K562 (cell line): Measurements from ENCODE around the gene TSC22D2. TPM values are rescaled to one million over a fixed set of nuclear protein-coding genes. Genes with fewer than 3 reads are reported as not detected.

Experiments used
- AFF1 ChIP-seq, 2 experiments: fragments of 450-650 bp; IDR thresholded peaks; 2 replicates each; pipeline ENCODE4 v1.6.1; 2018; ENCODE audit warnings: mild to moderate bottlenecking in 2 of 2, low read depth in 1 of 2; ENCODE audit not compliant: partially characterized antibody in 2 of 2
- CBX3 ChIP-seq, 2 experiments: IDR thresholded peaks; 1 replicate in 1 of 2; 2 replicates in 1 of 2; pipeline ENCODE4 v1.6.1; 2012; ENCODE audit warnings: inconsistent platforms in 2 of 2, low read length in 2 of 2, borderline replicate concordance in 1 of 2, control low read depth in 1 of 2
- HDAC2 ChIP-seq: fragments of 450-650 bp; IDR thresholded peaks from 2 replicates; pipeline ENCODE4 v1.6.1; 2016; ENCODE audit warnings: mild to moderate bottlenecking
- NFIC ChIP-seq: fragments of 450-650 bp; IDR thresholded peaks from 2 replicates; pipeline ENCODE4 v1.6.1; 2017; ENCODE audit warnings: mild to moderate bottlenecking, inconsistent platforms
- RBM39 ChIP-seq: fragments of 200-400 bp; formaldehyde crosslinking; optimal IDR thresholded peaks from 2 replicates; pipeline ENCODE3; 2018; ENCODE audit warnings: low read depth, low read length
- STAT5A ChIP-seq: IDR thresholded peaks from 2 replicates; pipeline ENCODE4 v1.6.1; 2012; ENCODE audit warnings: low read length, inconsistent platforms, borderline replicate concordance
- TBL1XR1 ChIP-seq, 2 experiments: IDR thresholded peaks; 2 replicates each; pipeline ENCODE4 v1.6.1; 2012; ENCODE audit warnings: improper control_type of control experiment in 2 of 2, low read length in 2 of 2, mild to moderate bottlenecking in 1 of 2
- XRCC3 ChIP-seq: fragments of 450-650 bp; IDR thresholded peaks from 2 replicates; pipeline ENCODE4 v1.6.1; 2017; ENCODE audit warnings: mild to moderate bottlenecking, moderate library complexity
- ZNF316 ChIP-seq: fragments of 450-650 bp; IDR thresholded peaks from 2 replicates; pipeline ENCODE4 v1.6.1; 2016
- polyA plus RNA-seq, 8 experiments: library from polyadenylated mRNA; depleted of rRNA in 4 of 8; stranded (reverse) in 5 of 8; unstranded in 3 of 8; fragments of >200 nt; fragmentation: Nextera tagmentation in 2 of 8; fragmentation: Illumina TruSeq in 1 of 8; extraction: Ambion mirVana in 2 of 8; extraction: Trizol in 1 of 8; gene quantifications; 2 replicates each; pipeline versions ENCODE4 v1.2.1 to v1.2.3, GENCODE V29; 2011 to 2014; ENCODE audit warnings: inconsistent platforms in 1 of 8, missing spikeins in 1 of 8
- total RNA-seq, 7 experiments: library from RNA; depleted of rRNA in 6 of 7; stranded (reverse); fragments of >200 nt in 6 of 7; fragmentation: Illumina TruSeq in 2 of 7; extraction: Trizol in 2 of 7; gene quantifications; 2 replicates each; pipeline versions ENCODE4 v1.2.1 to v1.2.3, GENCODE V29; 2011 to 2021; ENCODE audit warnings: low replicate concordance in 1 of 7
- TF ChIP-seq, protein P1 (sequence below), 2 experiments: fragments of 150-350 bp in 1 of 2; IDR thresholded peaks; 2 replicates each; pipeline ENCODE4 v1.6.1; 2012 to 2016; ENCODE audit warnings: low read depth in 2 of 2, low read length in 2 of 2, mild to moderate bottlenecking in 1 of 2, moderate library complexity in 1 of 2
- TF ChIP-seq, protein P2 (sequence below): fragments of 450-650 bp; IDR thresholded peaks from 2 replicates; pipeline ENCODE4 v1.6.1; 2016; ENCODE audit warnings: antibody characterized with exemption
- TF ChIP-seq, protein P3 (sequence below), 2 experiments: IDR thresholded peaks; 2 replicates each; pipeline ENCODE4 v1.6.1; 2011; ENCODE audit warnings: borderline replicate concordance in 1 of 2, control low read depth in 1 of 2, low read depth in 1 of 2, low read length in 1 of 2, mild to moderate bottlenecking in 1 of 2, mixed read lengths in 1 of 2, moderate library complexity in 1 of 2; ENCODE audit not compliant: insufficient read depth in 1 of 2, insufficient read length in 1 of 2, poor library complexity in 1 of 2, severe bottlenecking in 1 of 2; ENCODE audit errors: extremely low read depth in 1 of 2

The TSC22D2 gene
- total and polyA plus RNA-seq, 9 of the 15 experiments (the other 6 are each of a cell fraction or from before 2014, with no cell fraction given): 5.5 to 44.0 (median 19.3) TPM

DNA sequence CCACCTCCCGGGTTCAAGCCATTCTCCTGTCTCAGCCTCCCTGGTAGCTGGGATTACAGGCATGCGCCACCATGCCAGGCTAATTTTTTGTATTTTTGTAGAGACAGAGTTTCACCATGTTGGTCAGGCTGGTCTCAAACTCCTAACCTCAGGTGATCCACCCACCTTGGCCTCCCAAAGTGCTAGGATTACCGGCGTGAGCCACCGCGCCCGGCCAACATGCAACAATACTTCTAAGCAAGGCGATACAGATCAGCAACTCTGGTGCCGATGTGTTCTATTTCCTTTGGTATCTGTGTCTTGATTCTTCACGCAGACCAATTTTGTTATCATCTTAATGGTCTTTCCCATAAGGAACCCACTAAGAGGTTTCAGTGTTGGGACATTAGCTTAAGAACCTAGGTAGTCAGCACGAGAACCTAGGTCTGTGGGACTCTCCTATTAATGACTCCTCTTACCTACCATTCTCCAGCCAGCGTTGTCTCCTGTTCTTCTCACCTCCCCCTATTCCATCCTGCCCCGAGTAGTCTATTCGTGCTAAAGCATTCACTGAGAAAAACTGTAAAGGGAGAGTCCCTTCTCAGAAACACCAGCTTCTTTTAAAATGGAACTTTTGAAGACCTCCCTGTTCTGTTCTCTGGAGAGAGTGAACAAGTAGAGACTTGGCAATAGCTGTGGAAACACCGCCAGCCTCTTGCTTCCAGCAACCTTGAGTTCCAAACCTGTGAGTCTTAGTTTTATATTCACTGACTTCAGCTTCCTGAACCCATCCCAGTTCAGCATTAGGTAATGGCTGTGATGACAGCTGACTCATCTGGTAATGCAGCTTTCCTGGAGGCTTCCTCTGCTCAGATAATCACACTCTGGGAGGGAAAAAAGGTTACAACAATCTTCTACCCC lies 61.2 kb downstream of the TSC22D2 start (continued):
- TF ChIP-seq, protein P1, sequence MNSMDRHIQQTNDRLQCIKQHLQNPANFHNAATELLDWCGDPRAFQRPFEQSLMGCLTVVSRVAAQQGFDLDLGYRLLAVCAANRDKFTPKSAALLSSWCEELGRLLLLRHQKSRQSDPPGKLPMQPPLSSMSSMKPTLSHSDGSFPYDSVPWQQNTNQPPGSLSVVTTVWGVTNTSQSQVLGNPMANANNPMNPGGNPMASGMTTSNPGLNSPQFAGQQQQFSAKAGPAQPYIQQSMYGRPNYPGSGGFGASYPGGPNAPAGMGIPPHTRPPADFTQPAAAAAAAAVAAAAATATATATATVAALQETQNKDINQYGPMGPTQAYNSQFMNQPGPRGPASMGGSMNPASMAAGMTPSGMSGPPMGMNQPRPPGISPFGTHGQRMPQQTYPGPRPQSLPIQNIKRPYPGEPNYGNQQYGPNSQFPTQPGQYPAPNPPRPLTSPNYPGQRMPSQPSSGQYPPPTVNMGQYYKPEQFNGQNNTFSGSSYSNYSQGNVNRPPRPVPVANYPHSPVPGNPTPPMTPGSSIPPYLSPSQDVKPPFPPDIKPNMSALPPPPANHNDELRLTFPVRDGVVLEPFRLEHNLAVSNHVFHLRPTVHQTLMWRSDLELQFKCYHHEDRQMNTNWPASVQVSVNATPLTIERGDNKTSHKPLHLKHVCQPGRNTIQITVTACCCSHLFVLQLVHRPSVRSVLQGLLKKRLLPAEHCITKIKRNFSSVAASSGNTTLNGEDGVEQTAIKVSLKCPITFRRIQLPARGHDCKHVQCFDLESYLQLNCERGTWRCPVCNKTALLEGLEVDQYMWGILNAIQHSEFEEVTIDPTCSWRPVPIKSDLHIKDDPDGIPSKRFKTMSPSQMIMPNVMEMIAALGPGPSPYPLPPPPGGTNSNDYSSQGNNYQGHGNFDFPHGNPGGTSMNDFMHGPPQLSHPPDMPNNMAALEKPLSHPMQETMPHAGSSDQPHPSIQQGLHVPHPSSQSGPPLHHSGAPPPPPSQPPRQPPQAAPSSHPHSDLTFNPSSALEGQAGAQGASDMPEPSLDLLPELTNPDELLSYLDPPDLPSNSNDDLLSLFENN (IDR thresholded peaks at IDR 0.05; ENCODE audit: low read depth in 2 of 2, low read length in 2 of 2): no peak
- TF ChIP-seq, protein P2, sequence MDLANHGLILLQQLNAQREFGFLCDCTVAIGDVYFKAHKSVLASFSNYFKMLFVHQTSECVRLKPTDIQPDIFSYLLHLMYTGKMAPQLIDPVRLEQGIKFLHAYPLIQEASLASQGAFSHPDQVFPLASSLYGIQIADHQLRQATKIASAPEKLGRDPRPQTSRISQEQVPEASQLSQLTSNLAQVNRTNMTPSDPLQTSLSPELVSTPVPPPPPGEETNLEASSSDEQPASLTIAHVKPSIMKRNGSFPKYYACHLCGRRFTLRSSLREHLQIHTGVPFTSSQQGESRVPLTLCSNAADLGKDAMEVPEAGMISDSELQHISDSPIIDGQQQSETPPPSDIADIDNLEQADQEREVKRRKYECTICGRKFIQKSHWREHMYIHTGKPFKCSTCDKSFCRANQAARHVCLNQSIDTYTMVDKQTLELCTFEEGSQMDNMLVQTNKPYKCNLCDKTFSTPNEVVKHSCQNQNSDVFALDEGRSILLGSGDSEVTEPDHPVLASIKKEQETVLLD: peak; percentile 64; the same call in 1 of the 2 replicates
- TF ChIP-seq RBM39 (no peak), XRCC3 (no peak), CBX3 (IDR thresholded peaks at IDR 0.05; ENCODE audit: borderline replicate concordance in 1 of 2, low read length in 2 of 2) (peak in 1 of 2 experiments; percentile 55; a peak in 2 of 3 replicates), ZNF316 (peak; percentile 82), STAT5A (peak; percentile 8; the same call in 1 of the 2 replicates), HDAC2 (peak; percentile 64; the same call in 1 of the 2 replicates), NFIC (0 out of 2 replicates have a peak, but pooled peaks have one; percentile 16), AFF1 (IDR thresholded peaks at IDR 0.05; ENCODE audit: low read depth in 1 of 2, partially characterized antibody in 2 of 2) (peak in 1 of 2 experiments; percentile 62), TBL1XR1 (IDR thresholded peaks at IDR 0.05; ENCODE audit: low read length in 2 of 2) (peak in 1 of 2 experiments; percentile 56; a peak in 1 of 4 replicates)
- TF ChIP-seq, protein P3, sequence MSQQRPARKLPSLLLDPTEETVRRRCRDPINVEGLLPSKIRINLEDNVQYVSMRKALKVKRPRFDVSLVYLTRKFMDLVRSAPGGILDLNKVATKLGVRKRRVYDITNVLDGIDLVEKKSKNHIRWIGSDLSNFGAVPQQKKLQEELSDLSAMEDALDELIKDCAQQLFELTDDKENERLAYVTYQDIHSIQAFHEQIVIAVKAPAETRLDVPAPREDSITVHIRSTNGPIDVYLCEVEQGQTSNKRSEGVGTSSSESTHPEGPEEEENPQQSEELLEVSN (IDR thresholded peaks at IDR 0.05; ENCODE audit: borderline replicate concordance in 1 of 2, extremely low read depth in 1 of 2, insufficient read depth in 1 of 2, insufficient read length in 1 of 2, low read depth in 1 of 2, low read length in 1 of 2, poor library complexity in 1 of 2, severe bottlenecking in 1 of 2): peak in 1 of 2 experiments; percentile 21
